HCT116 (cell line): ENCODE data around the gene SUCLG2. TPM values are rescaled to one million over a fixed set of nuclear protein-coding genes. Genes with fewer than 3 reads are reported as not detected.

ENCODE experiments used
- ATAC-seq: fragments of 200-7000 bp; cut with Tn5 transposase; 2 replicates; pipeline ENCODE4 v1.9.1; 2020; ENCODE audit warnings: mild to moderate bottlenecking, moderate library complexity
- BruUV-seq: library from RNA; stranded (reverse); fragments of 400-500 nt; replicated peaks from 2 replicates; lab custom pipeline; 2021; lab: Mats Ljungman, UMichigan
- CTCF ChIA-PET: fragments of 300-600 bp; sonication (Branson Sonifier 250); formaldehyde crosslinking; loops from one replicate; lab custom pipeline; 2021; ENCODE audit warnings: antibody characterized with exemption; lab: Charles Lee
- POLR2A ChIA-PET: fragments of 300-600, 350-600 bp; sonication (Branson Sonifier 250); formaldehyde crosslinking; loops from one replicate; lab custom pipeline; 2021; ENCODE audit warnings: antibody characterized with exemption; lab: Charles Lee
- RAD21 ChIA-PET, 2 experiments: fragments of 300-600 bp; sonication (Branson Sonifier 250); formaldehyde crosslinking; loops; one replicate each; lab custom pipeline; 2023; ENCODE audit warnings: low total read pairs in 2 of 2; ENCODE audit not compliant: uncharacterized antibody in 2 of 2, unreplicated experiment in 2 of 2, low non-redundant PET in 1 of 2; lab: Charles Lee
- DNase-seq: peaks from one replicate; pipeline ENCODE4 v3.0.0-alpha.2; 2010; ENCODE audit warnings: low read depth, low spot score
- H2AFZ ChIP-seq: fragments of 200-600 bp; shearing (Covaris generic), sonication (generic); 2 replicates; pipeline ENCODE4 v1.6.1; 2017; ENCODE audit warnings: low read depth, mixed run types, mixed read lengths, antibody characterized with exemption, low read length; ENCODE audit not compliant: poor library complexity, severe bottlenecking
- H3K27ac ChIP-seq: 2 replicates; pipeline ENCODE4 v1.5.1; 2012; ENCODE audit warnings: low read depth, low read length
- H3K27me3 ChIP-seq: fragments of 200-600 bp; sonication (generic); 2 replicates; pipeline ENCODE4 v1.6.1; 2016; ENCODE audit warnings: mixed run types, low read length, mixed read lengths; ENCODE audit not compliant: insufficient read depth
- H3K36me3 ChIP-seq, 2 experiments: fragments of 200-500 bp in 1 of 2; fragments of 200-600 bp in 1 of 2; sonication (Bioruptor generic) in 1 of 2; sonication (generic) in 1 of 2; 2 replicates each; pipeline versions ENCODE4 v1.5.1 to v1.6.1; 2014 to 2016; ENCODE audit warnings: low read length in 2 of 2, inconsistent platforms in 1 of 2, mixed read lengths in 1 of 2, mixed run types in 1 of 2; ENCODE audit not compliant: insufficient read depth in 2 of 2, control insufficient read depth in 1 of 2
- H3K4me1 ChIP-seq, 2 experiments: fragments of 200-600 bp in 1 of 2; sonication (generic) in 1 of 2; 2 replicates each; pipeline versions ENCODE4 v1.5.1 to v1.6.1; 2012 to 2017; ENCODE audit warnings: low read length in 2 of 2, inconsistent platforms in 1 of 2, mild to moderate bottlenecking in 1 of 2, mixed read lengths in 1 of 2, mixed run types in 1 of 2, moderate library complexity in 1 of 2; ENCODE audit not compliant: insufficient read depth in 2 of 2, control insufficient read depth in 1 of 2
- H3K4me2 ChIP-seq: fragments of 200-600 bp; sonication (generic); 2 replicates; pipeline ENCODE4 v1.6.1; 2017; ENCODE audit warnings: mixed run types, low read length, mixed read lengths
- H3K4me3 ChIP-seq, 2 experiments: fragments of 200-600 bp in 1 of 2; sonication (generic) in 1 of 2; replicated peaks in 1 of 2; 2 replicates each; pipeline ENCODE4 v1.5.1; 2011 to 2016; ENCODE audit warnings: low read length in 2 of 2, control low read depth in 1 of 2, low read depth in 1 of 2, mild to moderate bottlenecking in 1 of 2, mixed read lengths in 1 of 2, mixed run types in 1 of 2
- H3K79me2 ChIP-seq: fragments of 200-600 bp; sonication (generic); 2 replicates; pipeline ENCODE4 v1.6.1; 2017; ENCODE audit warnings: mild to moderate bottlenecking, mixed run types, low read length, moderate library complexity, mixed read lengths; ENCODE audit not compliant: insufficient read depth
- H3K9ac ChIP-seq: fragments of 200-600 bp; sonication (generic); 2 replicates; pipeline ENCODE4 v1.6.1; 2016; ENCODE audit warnings: low read length, mixed read lengths
- H3K9me2 ChIP-seq: fragments of 200-600 bp; sonication (generic), shearing (Covaris generic); 2 replicates; pipeline ENCODE4 v1.6.1; 2017; ENCODE audit warnings: mixed run types, mild to moderate bottlenecking, moderate library complexity; ENCODE audit not compliant: insufficient read depth
- H3K9me3 ChIP-seq, 2 experiments: fragments of 200-500 bp in 1 of 2; fragments of 200-600 bp in 1 of 2; sonication (Bioruptor generic) in 1 of 2; sonication (generic) in 1 of 2; 2 replicates each; pipeline ENCODE4 v1.6.1; 2014 to 2017; ENCODE audit warnings: low read length in 2 of 2, mixed read lengths in 2 of 2, inconsistent platforms in 1 of 2, low read depth in 1 of 2, mild to moderate bottlenecking in 1 of 2, mixed run types in 1 of 2, moderate library complexity in 1 of 2; ENCODE audit not compliant: control insufficient read depth in 1 of 2, insufficient read depth in 1 of 2
- H4K20me1 ChIP-seq: fragments of 200-600 bp; sonication (generic), shearing (Covaris generic); 2 replicates; pipeline ENCODE4 v1.6.1; 2017; ENCODE audit warnings: mixed run types, mild to moderate bottlenecking, moderate library complexity; ENCODE audit not compliant: insufficient read depth
- ELF1 ChIP-seq: IDR thresholded peaks from 2 replicates; pipeline ENCODE4 v1.6.1; 2012; ENCODE audit warnings: low read depth, borderline replicate concordance
- EZH2 ChIP-seq: fragments of 200-600 bp; sonication (generic); IDR thresholded peaks from 2 replicates; pipeline ENCODE4 v1.6.1; 2017; ENCODE audit warnings: antibody characterized with exemption, mixed run types
- EZH2phosphoT487 ChIP-seq: fragments of 200-600 bp; IDR thresholded peaks from 2 replicates; pipeline ENCODE4 v1.6.1; 2018; ENCODE audit warnings: antibody characterized with exemption, borderline replicate concordance
- JUND ChIP-seq: IDR thresholded peaks from 2 replicates; pipeline ENCODE4 v1.6.1; 2012
- RAD21 ChIP-seq: IDR thresholded peaks from 2 replicates; pipeline ENCODE4 v1.6.1; 2012; ENCODE audit warnings: low read depth, mild to moderate bottlenecking
- SRF ChIP-seq: IDR thresholded peaks from 2 replicates; pipeline ENCODE4 v1.6.1; 2012; ENCODE audit warnings: low read depth
- TCF7L2 ChIP-seq: IDR thresholded peaks from 2 replicates; pipeline ENCODE4 v1.7.0; 2011; ENCODE audit warnings: borderline replicate concordance, inconsistent platforms; ENCODE audit not compliant: insufficient read depth, insufficient read length; ENCODE audit errors: extremely low read depth
- YY1 ChIP-seq: IDR thresholded peaks from 2 replicates; pipeline ENCODE4 v1.6.1; 2011; ENCODE audit warnings: low read length, low read depth, moderate library complexity, mild to moderate bottlenecking; ENCODE audit not compliant: insufficient replicate concordance; ENCODE audit errors: extremely low read depth
- intact Hi-C: fragments of 100-400 bp; cut with micrococcal nuclease; formaldehyde crosslinking; loops from 2 replicates; pipeline ENCODE4 v1.10.0; 2022
- total RNA-seq: library from RNA; stranded (reverse); gene quantifications from one replicate; pipeline ENCODE4 v1.2.1, GENCODE V29; 2021; ENCODE audit not compliant: unreplicated experiment
- TF ChIP-seq, protein P1 (sequence below): IDR thresholded peaks from 2 replicates; pipeline ENCODE4 v1.6.1; 2012
- TF ChIP-seq, protein P2 (sequence below): IDR thresholded peaks from 2 replicates; pipeline ENCODE4 v1.6.1; 2012; ENCODE audit warnings: low read depth
- TF ChIP-seq, protein P3 (sequence below): IDR thresholded peaks from 2 replicates; pipeline ENCODE4 v1.6.1; 2011; ENCODE audit warnings: mild to moderate bottlenecking, low read length, moderate library complexity; ENCODE audit not compliant: insufficient replicate concordance; ENCODE audit errors: extremely low read depth

Gene SUCLG2
- total RNA-seq, 1 experiment from 2014 or later = 49.2 TPM

DNA sequence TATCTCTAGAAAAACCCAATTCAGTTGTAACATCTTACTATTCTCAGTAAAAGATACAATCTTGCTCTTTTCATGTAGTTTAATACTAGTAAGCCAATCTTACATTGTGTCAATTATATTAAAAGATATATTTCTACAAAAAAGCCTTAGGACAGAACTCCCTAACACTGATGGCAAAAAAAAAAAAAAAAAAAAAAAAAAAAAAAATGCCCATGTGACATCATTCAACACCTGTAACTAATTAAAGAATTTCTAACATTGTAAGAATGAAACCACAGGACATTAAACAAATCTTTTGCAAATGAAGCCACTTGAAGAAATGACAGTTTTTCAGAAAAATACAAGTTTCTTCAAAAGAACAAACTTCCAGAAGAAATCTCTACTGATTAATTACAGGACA lies 119.8 kb downstream of the SUCLG2 start:
- RAD21 ChIA-PET = no interaction called here
- Histone ChIP-seq H3K4me1 (no peaks in the 10 kb centered on the region), H3K9ac (no peak overlapping the region), H3K79me2 (no peaks in the 10 kb centered on the region), H3K4me2 (no peak overlapping the region), H3K9me3 (no peaks in the 10 kb centered on the region), H3K27me3 (no peaks in the 10 kb centered on the region), H3K27ac (no peak overlapping the region), H3K9me2 (no peaks in the 10 kb centered on the region), H2AFZ (no peak overlapping the region), H4K20me1 (0 out of 2 replicates have a peak, but pooled peaks cover 3% of the 10 kb centered on the region)
- no TSS peak for BruUV-seq
- CTCF ChIA-PET = no interaction called here
- POLR2A ChIA-PET = no interaction called here
- DNase-seq = no peak
- TF ChIP-seq TCF7L2 (no peak), RAD21 (no peak), SRF (no peak), ELF1 (no peak), YY1 (no peak), EZH2phosphoT487 (no peak), EZH2 (no peak), JUND (no peak)
- TF ChIP-seq, protein P1, sequence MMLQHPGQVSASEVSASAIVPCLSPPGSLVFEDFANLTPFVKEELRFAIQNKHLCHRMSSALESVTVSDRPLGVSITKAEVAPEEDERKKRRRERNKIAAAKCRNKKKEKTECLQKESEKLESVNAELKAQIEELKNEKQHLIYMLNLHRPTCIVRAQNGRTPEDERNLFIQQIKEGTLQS = no peak
- TF ChIP-seq, protein P2, sequence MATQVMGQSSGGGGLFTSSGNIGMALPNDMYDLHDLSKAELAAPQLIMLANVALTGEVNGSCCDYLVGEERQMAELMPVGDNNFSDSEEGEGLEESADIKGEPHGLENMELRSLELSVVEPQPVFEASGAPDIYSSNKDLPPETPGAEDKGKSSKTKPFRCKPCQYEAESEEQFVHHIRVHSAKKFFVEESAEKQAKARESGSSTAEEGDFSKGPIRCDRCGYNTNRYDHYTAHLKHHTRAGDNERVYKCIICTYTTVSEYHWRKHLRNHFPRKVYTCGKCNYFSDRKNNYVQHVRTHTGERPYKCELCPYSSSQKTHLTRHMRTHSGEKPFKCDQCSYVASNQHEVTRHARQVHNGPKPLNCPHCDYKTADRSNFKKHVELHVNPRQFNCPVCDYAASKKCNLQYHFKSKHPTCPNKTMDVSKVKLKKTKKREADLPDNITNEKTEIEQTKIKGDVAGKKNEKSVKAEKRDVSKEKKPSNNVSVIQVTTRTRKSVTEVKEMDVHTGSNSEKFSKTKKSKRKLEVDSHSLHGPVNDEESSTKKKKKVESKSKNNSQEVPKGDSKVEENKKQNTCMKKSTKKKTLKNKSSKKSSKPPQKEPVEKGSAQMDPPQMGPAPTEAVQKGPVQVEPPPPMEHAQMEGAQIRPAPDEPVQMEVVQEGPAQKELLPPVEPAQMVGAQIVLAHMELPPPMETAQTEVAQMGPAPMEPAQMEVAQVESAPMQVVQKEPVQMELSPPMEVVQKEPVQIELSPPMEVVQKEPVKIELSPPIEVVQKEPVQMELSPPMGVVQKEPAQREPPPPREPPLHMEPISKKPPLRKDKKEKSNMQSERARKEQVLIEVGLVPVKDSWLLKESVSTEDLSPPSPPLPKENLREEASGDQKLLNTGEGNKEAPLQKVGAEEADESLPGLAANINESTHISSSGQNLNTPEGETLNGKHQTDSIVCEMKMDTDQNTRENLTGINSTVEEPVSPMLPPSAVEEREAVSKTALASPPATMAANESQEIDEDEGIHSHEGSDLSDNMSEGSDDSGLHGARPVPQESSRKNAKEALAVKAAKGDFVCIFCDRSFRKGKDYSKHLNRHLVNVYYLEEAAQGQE = no peak
- TF ChIP-seq, protein P3, sequence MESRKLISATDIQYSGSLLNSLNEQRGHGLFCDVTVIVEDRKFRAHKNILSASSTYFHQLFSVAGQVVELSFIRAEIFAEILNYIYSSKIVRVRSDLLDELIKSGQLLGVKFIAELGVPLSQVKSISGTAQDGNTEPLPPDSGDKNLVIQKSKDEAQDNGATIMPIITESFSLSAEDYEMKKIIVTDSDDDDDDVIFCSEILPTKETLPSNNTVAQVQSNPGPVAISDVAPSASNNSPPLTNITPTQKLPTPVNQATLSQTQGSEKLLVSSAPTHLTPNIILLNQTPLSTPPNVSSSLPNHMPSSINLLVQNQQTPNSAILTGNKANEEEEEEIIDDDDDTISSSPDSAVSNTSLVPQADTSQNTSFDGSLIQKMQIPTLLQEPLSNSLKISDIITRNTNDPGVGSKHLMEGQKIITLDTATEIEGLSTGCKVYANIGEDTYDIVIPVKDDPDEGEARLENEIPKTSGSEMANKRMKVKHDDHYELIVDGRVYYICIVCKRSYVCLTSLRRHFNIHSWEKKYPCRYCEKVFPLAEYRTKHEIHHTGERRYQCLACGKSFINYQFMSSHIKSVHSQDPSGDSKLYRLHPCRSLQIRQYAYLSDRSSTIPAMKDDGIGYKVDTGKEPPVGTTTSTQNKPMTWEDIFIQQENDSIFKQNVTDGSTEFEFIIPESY = no peak
- TF ChIP-seq, all 23 proteins: peak for 0
- Histone ChIP-seq H3K4me3 (no peak overlapping the region), H3K36me3 (no peaks in the 10 kb centered on the region)
- intact Hi-C loops = no loop called here
- no peak for ATAC-seq
